Stimulated activated naive CD4-positive, alpha-beta T cell treated with Interleukin-2 at 50 U/mL for 16 hours (primary cell): Measurements from ENCODE around the gene MRPS34.

Experiments
- DNase-seq: peaks from one replicate; lab custom pipeline; 2025; lab: John Stamatoyannopoulos, UW

MRPS34 gene

DNA sequence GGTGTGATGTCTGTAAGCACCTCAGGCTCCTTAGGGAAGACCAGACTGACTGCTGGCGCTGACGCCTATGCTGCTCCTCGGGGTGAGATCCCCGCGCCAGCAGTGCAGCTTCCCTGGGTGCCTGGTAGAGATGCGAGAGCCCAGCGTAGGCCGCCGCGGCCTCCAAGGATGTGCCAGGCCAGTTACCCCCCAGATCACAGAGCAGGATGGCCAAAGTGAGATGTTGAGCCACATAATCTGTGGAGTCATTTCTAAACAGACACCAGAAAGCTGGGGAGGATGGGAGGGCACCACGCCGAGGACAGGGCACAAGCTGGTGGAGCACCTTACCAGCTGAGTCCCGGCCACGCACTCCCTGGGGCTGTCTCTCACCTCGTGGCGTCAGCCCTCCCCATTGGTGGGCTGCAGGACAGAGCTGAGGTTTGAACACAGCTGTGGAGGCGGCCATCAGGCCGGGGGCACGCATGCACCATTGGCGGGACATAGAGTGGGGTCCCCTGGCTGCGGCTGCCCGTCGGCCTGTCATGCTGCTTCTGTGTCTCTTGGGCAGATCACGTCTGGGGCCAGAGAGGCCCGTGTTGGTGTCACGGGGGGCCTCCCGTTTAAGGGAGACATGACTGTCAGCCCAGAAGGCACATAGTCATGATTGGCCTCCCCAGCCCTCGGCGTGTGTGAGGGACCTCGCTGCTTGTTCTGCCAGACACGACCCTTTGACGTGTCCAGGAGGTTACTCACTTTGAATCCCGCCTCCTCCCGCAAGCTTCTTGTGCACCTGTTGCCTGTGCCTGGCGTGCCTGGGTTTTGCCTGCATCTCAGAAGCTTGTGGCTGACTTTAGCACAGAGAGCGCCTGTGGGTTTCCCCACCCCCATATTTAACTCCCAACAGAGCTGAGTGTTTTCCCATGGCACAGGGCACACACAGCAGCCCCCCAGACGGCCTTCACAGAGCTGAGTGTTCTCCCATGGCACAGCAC is 45.0 kb downstream of the MRPS34 start:
- DNase-seq, result no peak

DNA sequence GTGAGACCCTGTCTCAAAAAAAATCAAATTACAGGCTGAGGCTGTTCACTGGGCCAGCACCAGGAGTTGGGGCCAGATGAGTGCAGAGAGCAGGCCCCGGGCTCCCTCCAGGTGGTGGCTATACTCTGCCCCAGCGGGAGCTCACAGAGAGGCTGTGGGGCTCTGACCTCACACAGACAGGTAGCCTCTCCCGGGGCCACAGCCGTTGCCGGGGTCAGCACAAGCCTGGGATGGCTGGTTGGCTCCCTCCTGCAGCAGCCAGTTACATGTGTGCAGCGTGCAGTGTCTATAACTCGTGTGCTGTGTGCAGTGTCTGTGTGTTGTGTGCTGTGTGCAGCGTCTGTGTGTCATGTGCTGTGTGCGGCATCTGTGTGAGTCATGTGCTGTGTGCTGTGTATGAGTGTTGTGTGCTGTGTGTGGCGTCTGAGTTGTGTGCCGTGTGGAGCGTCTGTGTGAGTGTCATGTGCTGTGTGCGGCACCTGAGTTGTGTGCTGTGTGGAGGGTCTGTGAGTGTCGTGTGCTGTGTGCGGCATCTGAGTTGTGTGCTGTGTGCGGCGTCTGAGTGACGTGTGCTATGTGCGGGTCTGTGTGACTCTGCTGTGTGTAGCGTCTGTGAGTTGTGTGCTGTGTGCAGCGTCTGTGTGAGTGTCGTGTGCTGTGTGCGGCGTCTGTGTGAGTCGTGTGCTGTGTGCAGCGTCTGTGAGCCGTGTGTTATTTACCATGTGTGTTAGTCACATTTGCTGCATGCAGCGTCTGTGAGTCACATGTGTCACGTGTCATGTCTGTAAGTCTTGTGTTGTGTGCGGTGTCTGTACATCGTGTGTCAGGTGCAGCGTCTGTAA is 46.1 kb downstream of the MRPS34 start:
- no peak for DNase-seq

DNA sequence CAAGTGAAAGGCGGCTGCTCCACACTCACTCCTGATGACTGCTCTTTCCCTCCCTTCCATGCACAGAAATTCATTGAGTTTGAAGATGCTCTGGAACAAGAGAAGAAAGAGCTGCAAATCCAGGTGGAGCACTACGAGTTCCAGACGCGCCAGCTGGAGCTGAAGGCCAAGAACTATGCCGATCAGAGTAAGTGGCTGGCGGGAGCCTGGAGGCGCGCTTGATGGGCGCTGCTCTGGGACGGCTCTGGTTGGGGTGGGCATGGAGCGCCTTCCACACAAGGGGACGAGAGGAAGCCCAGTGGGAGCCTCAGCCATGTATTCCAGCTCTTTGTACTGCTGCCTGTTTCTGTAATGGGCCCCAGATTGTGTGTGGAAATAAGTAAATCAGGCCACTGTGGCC is 48.4 kb downstream of the MRPS34 start:
- no peak for DNase-seq

DNA sequence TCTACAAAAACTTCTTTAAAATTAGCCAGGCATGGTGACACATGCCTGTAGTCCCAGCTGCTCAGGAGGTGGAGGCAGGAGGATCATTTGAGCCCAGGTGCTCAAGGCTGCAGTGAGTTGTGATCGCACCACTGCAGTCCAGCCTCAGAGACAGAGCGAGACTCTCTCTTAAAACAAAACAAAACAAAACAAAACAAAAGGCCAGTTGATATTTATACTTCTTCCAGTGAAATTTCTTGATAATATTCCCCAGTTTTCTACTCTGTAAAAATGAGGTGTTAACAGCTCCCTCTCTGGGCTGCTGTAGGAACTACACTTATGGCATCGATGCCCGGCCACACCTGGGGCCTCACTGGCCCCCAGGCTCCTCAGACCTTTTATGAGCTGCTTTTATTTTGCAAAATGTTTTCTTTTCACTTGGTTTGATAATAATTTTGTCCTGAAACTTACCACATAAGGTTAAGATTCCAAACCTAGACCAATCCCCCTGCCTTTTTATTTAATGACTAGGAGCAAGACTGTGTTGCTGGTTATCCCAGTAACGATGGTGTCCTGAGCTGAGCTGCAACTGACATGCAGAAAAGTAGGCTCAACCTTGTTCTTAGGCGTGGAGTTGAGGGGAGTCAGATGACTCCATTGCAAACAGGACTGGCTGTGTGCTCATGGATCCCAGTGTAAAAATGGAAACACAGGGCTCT is 49.3 kb downstream of the MRPS34 start:
- DNase-seq, result peak; percentile 16
